ENCODE measurements around the gene AGMO. TPM values are rescaled to one million over a fixed set of nuclear protein-coding genes. Genes with fewer than 3 reads are reported as not detected.

The AGMO gene
- total and polyA plus RNA-seq, 10 of the 15 experiments (the other 5 are each of a cell fraction or from before 2014, with no cell fraction given) = 0.11 to 0.29 TPM; not detected in 8

DNA sequence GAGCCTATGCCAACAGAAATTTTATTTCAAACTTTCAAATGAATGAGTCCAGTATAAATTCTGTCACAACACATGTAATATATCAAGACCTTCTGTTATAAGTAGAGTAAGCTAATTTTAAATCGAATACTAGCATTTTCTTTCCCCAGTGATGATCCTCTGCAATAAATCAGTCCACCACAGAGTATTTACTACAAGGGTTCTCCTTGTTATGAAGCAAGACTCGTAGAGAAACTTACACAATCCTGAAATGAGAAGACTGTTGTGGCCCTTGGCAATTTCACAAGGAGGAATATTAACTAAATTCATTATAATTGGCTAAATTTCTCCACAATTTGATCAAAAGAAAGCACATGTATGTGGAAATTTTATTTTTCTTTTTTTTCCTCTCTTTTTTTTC lies 346.8 kb downstream of the AGMO start (continued):
- TF ChIP-seq, protein P1, sequence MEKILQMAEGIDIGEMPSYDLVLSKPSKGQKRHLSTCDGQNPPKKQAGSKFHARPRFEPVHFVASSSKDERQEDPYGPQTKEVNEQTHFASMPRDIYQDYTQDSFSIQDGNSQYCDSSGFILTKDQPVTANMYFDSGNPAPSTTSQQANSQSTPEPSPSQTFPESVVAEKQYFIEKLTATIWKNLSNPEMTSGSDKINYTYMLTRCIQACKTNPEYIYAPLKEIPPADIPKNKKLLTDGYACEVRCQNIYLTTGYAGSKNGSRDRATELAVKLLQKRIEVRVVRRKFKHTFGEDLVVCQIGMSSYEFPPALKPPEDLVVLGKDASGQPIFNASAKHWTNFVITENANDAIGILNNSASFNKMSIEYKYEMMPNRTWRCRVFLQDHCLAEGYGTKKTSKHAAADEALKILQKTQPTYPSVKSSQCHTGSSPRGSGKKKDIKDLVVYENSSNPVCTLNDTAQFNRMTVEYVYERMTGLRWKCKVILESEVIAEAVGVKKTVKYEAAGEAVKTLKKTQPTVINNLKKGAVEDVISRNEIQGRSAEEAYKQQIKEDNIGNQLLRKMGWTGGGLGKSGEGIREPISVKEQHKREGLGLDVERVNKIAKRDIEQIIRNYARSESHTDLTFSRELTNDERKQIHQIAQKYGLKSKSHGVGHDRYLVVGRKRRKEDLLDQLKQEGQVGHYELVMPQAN (conservative IDR thresholded peaks at IDR 0.05) = no peak
- TF ChIP-seq DPF2 (IDR thresholded peaks at IDR 0.05) (no peak), EZH2 (IDR thresholded peaks at IDR 0.05; ENCODE audit: borderline replicate concordance, control insufficient read depth, low read depth, low read length) (no peak), SP1 (IDR thresholded peaks at IDR 0.05; ENCODE audit: low read depth, low read length) (no peak), MTA2 (IDR thresholded peaks at IDR 0.05; ENCODE audit: low read depth) (no peak), MYB (IDR thresholded peaks at IDR 0.05; ENCODE audit: borderline replicate concordance, low read depth, low read length) (no peak)
- TF ChIP-seq, protein P2, sequence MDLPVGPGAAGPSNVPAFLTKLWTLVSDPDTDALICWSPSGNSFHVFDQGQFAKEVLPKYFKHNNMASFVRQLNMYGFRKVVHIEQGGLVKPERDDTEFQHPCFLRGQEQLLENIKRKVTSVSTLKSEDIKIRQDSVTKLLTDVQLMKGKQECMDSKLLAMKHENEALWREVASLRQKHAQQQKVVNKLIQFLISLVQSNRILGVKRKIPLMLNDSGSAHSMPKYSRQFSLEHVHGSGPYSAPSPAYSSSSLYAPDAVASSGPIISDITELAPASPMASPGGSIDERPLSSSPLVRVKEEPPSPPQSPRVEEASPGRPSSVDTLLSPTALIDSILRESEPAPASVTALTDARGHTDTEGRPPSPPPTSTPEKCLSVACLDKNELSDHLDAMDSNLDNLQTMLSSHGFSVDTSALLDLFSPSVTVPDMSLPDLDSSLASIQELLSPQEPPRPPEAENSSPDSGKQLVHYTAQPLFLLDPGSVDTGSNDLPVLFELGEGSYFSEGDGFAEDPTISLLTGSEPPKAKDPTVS (IDR thresholded peaks at IDR 0.05; ENCODE audit: low read depth, low read length) = no peak

DNA sequence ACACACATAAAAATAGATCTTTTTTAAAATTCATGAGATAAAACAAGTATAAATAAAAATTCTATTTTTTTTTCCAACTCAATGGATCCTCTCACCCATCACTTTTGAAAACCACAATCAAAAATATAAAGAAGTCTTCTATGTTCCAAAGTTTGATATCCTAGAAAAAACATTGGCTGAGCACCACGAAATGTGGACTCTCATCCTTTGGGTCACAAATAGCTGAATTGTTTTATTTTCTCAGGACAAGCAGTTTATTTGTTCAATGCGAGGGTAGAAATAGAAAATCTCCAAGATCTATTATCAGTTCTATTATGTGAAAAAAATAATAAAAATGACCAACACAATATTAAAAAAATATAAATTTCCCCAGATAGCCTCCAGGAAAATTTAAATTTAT lies 348.7 kb downstream of the AGMO start:
- ChIA-PET CTCF (no interaction called here), POLR2A (no interaction called here)
- FAIRE-seq = no peak

More for the DNA sequence above, 348.7 kb downstream of the AGMO start:
- Histone ChIP-seq H3K4me3 (no peak overlapping the region), H3K36me3 (ENCODE audit: control insufficient read depth in 2 of 2, insufficient read depth in 2 of 2, low read length in 1 of 2) (no peaks in the 10 kb centered on the region), H3K27ac (ENCODE audit: control insufficient read depth, insufficient read depth) (no peak overlapping the region), H3K79me2 (ENCODE audit: control insufficient read depth, insufficient read depth, low read length) (no peaks in the 10 kb centered on the region), H3K4me2 (ENCODE audit: control insufficient read depth, insufficient read depth) (no peak overlapping the region), H3K9me3 (replicated peaks; ENCODE audit: control insufficient read depth, insufficient read depth, low read length) (no peaks in the 10 kb centered on the region), H2AFZ (ENCODE audit: control insufficient read depth, low read depth, low read length) (no peak overlapping the region), H3K4me1 (ENCODE audit: control insufficient read depth, insufficient read depth, low read length) (no peaks in the 10 kb centered on the region), H3K9ac (ENCODE audit: control insufficient read depth, insufficient read depth, low read length) (no peak overlapping the region), H4K20me1 (ENCODE audit: control insufficient read depth, insufficient read depth) (no peaks in the 10 kb centered on the region), H3K27me3 (replicated peaks in 1 of 2; ENCODE audit: control insufficient read depth in 2 of 2, insufficient read depth in 2 of 2, low read length in 1 of 2) (no peaks in the 10 kb centered on the region; a peak in 1 of 4 replicates)
- ATAC-seq (no peak), DNase-seq (ENCODE audit: low read depth, low spot score) (no peak)
- no TSS peak for BruUV-seq (replicated peaks)
- 0% methylated on average over 2 of the region's 2 CpGs for WGBS (ENCODE audit: insufficient coverage, insufficient replicate concordance, low lambda C conversion rate, missing lambda C conversion rate)
- SMC1A ChIA-PET (ENCODE audit: uncharacterized antibody, unreplicated experiment) = no interaction called here
- intact Hi-C loops (cut with micrococcal nuclease; ENCODE audit: unreplicated experiment) (no loop called here), in situ Hi-C loops (cut with MboI) (no loop called here)
- no peak for TF ChIP-seq RAD21 (IDR thresholded peaks at IDR 0.05; ENCODE audit: insufficient read depth, low read depth, low read length)
- RAD21 ChIA-PET (ENCODE audit: unreplicated experiment) = no interaction called here

All from GM12878 (cell line).